ENCODE data around the gene C19orf73.

C19orf73 gene

GRCh38 chr19:49118565-49119410, at the start of gene C19orf73:
Gene C19orf73, minus strand, starts transcription at chr19:49119143. Its CDS starts 121 bp downstream, at chr19:49119022.
- peak; percentile 95 for DNase-seq

DNA sequence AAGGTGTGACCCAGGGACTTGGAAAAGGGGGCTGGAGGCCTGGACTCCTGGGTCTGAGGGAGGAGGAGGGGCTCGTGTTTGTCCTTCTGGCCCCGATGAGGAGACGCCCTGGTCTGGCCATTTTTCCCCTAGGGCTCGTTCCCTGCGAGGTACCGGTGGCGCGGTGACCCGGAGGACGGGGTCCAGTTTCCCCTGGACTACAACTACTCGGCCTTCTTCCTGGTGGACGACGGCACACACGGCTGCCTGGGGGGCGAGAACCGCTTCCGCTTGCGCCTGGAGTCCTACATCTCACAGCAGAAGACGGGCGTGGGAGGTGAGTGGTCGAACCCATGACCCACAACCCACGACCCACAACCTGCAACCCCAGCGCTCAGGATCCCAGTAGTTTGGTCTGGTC, 49.5 kb upstream of the C19orf73 start:
- DNase-seq, result no peak

DNA sequence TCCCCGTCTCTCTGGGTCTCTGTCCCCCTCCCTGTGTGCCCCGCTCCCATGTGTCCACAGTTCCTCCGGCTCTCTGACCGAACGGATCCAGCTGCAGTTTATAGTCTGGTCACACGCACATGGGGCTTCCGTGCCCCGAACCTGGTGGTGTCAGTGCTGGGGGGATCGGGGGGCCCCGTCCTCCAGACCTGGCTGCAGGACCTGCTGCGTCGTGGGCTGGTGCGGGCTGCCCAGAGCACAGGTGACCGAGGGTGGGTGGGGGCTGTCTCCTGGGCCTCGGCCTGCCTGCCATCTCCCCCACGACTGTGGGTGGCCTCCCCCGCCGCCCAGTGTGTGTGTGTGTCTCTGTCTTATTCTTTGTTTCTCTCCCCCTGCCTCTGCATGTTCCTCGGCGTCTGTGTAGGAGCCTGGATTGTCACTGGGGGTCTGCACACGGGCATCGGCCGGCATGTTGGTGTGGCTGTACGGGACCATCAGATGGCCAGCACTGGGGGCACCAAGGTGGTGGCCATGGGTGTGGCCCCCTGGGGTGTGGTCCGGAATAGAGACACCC, 49.0 kb upstream of the C19orf73 start:
- no peak for DNase-seq

- DNase-seq, result no peak
These were observed 46.9 kb upstream of the C19orf73 start for GRCh38 chr19:49165865-49166301.

DNA sequence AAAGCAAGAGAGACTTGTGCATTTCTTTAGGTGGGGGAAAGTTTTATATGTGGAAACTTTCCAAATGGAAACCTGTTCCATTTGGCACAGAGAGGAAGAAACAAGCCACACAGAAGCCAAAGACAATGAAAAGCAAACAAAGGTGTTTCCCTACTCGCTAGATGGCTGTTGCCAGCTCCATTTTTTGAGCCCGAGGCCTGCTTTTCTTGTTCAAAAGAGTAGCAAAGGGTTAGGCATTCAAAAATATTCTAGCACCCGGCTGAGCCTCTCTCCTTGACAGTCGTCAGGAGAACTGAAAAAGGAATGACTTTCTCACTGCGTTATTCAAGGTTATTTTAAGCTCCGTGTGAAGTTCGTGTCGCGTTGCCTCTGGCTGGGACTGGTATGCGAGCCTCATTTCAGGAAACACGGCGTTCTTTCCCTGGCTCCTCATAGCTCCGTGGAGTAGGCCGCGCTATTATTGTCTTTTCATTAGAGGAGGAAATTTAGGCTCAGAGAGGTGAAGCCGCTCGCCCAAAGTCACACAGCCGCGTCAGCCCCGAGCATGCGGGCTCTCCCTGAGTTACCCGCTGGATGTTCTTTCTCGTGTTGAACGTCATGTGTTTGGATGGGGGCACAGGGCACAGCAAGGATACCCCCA, 46.3 kb upstream of the C19orf73 start:
- DNase-seq, result no peak

DNA sequence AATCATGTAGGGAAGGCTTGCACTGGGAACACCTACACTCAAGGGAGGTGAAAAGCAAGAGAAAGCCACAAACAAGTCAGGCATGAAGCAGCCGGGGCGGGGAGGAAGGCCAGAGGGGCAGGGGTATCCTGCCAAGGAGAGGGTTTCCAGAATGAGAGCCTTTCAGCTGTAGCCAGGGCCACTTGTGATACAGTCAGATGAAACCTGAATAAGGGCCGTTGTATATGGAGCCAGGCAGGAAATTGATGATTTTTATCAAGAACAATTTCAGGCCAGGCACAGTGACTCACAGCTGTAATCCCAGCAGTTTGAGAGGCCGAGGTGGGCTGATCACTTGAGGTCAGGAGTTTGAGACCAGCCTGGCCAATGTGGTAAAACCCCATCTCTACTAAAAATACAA, 43.0 kb upstream of the C19orf73 start:
- no peak for DNase-seq

GRCh38 chr19:49160450-49161189, 41.7 kb upstream of the C19orf73 start:
- DNase-seq, result no peak

- DNase-seq, result peak; percentile 13
These were observed 38.7 kb upstream of the C19orf73 start, which contains the start of gene TRPM4 for GRCh38 chr19:49157445-49158224. Gene TRPM4, plus strand, starts transcription at chr19:49157792. Its CDS starts 75 bp downstream, at chr19:49157867.

- DNase-seq, result no peak
These were observed 36.9 kb upstream of the C19orf73 start for GRCh38 chr19:49155820-49156346.

DNA sequence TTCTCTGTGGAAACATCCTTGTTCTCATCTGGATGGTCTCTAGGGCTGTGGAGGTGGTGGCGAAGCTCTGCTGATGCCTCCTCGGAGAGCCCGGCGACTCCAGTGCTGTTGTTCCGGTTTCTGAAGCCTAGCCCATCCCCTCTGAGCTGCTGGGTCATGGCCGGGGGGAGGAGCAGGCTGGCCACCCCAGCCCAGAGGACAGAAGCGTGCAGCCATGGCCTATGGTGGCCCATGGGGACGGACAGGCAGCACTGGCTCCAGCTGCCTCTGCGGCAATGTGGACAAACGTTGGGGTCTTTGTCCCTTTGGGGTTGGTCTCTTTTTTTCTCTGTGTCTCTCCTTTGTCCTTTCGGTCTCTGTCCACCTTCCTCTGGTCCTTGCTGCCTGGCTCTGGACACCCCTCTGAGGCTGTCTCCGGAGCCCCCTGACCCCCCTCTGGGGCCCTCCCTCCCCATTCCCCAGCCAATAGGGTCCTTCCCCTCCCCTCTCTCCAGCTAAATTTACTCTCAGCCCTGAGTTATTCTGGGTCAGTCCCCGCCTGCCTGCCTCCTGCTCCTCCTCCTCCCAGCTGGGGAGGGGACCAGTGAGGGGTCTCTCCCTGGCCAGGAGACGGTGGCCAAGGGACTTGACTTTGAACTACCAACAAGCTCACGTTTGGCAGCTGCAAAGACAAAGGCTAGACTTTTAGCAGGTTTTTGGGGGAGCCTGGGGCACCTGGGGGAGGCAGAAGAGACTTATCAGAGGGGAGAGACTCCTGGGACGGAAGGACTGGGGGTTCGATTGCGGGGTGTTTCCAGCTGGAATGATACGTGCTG, 36.3 kb upstream of the C19orf73 start, which contains the start of gene HRC:
TSS of gene HRC (minus strand) at position 392 of the 815 bp plus-strand sequence. CDS start at position 233, 159 bp downstream.
- DNase-seq, result no peak

GRCh38 chr19:49154279-49154678, 35.3 kb upstream of the C19orf73 start:
- no peak for DNase-seq

GRCh38 chr19:49153167-49153809, 34.3 kb upstream of the C19orf73 start:
- no peak for DNase-seq

DNA sequence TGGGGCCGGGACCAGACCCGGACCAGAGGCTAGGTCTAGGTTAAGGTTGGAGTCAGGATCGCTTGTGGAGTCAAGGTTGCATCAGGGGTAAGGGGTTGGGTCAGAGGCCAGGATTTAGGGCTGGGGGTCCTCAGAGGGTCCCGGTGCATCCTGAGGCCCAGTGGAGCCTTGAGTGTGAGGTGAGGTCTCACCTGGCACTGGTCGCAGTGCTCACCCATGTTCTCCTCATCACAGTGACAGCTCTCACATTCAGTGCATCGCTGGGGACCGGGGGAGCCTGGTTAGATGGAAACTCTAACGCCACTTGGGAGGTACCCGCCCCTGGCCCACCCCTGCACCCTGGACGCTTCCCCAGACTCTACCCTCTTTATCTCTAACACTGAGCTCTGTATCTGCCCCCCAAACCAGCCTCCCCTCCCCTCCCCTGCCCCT, 33.2 kb upstream of the C19orf73 start:
- DNase-seq, result no peak

GRCh38 chr19:49151267-49152118, 32.5 kb upstream of the C19orf73 start:
- peak; percentile 11 for DNase-seq

DNA sequence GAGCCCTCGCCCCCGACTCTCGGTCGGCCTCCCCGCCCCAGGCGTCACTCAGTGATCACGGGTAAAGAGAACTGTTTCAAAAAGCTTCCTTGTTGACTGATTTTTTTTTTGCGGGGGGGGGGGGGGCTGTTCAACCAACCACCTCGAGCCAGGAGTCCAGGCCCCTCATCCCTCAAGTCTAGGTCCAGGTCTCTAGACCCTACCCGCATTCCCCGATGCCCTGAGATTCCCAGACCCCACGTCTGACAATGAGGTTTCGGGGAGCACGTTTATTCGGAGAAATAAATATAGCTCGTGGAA, 32.0 kb upstream of the C19orf73 start:
- no peak for DNase-seq

GRCh38 chr19:49150106-49150943, 31.4 kb upstream of the C19orf73 start:
- peak; percentile 44 for DNase-seq

DNA sequence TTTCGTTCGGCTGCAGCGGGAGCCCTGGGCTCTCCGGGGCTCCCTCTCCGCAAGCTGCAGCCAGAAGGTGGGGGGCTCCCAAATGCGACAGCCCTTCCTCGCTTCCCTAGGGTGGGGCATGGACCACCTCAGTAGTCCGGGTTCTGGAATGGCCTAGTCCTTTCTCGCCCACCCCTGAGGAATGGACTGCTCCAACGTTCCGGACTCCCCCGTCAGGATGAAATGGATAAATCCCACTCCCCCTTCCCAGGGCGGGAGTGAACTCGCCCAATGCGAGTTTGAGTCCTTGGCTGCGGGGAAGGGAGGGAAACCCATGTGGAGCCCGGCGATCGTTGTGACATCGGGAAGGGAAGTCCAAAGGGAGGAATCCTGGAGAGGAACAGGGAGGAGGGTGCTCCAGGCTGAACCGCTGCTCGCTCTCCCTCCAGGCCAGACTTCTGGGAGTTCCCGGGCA, 30.7 kb upstream of the C19orf73 start:
- DNase-seq, result no peak

Measured in CD4-positive, alpha-beta T cell treated with Interferon gamma for 1 hour (primary cell).